Liver (tissue), 9 donors: ENCODE data around the gene ZNF778. TPM values are rescaled to one million over a fixed set of nuclear protein-coding genes. Genes with fewer than 3 reads are reported as not detected.

Source experiments
- DNase-seq: peaks from one replicate; pipeline ENCODE4 v3.0.0-alpha.2; 2017; ENCODE audit warnings: low spot score
- H3K27ac ChIP-seq, 2 donors: one replicate each; pipeline ENCODE4 v1.7.0; 2013; ENCODE audit warnings: inconsistent platforms in 2 of 2, low read length in 2 of 2, control low read depth in 1 of 2, low read depth in 1 of 2, mild to moderate bottlenecking in 1 of 2
- H3K27me3 ChIP-seq, 4 donors: one replicate each; pipeline versions ENCODE4 v1.6.1 to v1.7.0; 2013; ENCODE audit warnings: low read length in 3 of 4, inconsistent platforms in 1 of 4, mild to moderate bottlenecking in 1 of 4, moderate library complexity in 1 of 4; ENCODE audit not compliant: control insufficient read depth in 4 of 4, insufficient read depth in 4 of 4
- H3K36me3 ChIP-seq, 4 donors: one replicate each; pipeline versions ENCODE4 v1.6.1 to v1.7.0; 2013; ENCODE audit warnings: low read length in 3 of 4, mild to moderate bottlenecking in 3 of 4, low read depth in 1 of 4, moderate library complexity in 1 of 4; ENCODE audit not compliant: control insufficient read depth in 4 of 4, insufficient read depth in 3 of 4
- H3K4me1 ChIP-seq, 4 donors: one replicate each; pipeline versions ENCODE4 v1.6.1 to v1.7.0; 2013; ENCODE audit warnings: low read length in 3 of 4, mild to moderate bottlenecking in 3 of 4, moderate library complexity in 1 of 4; ENCODE audit not compliant: control insufficient read depth in 4 of 4, insufficient read depth in 4 of 4
- H3K4me3 ChIP-seq, 3 donors: one replicate each; pipeline versions ENCODE4 v1.6.1 to v1.7.0; 2013; ENCODE audit warnings: low read length in 3 of 3, control low read depth in 1 of 3, low read depth in 1 of 3, mild to moderate bottlenecking in 1 of 3
- H3K9ac ChIP-seq, 2 donors: one replicate each; pipeline ENCODE4 v1.7.0; 2013; ENCODE audit warnings: low read length in 2 of 2, mild to moderate bottlenecking in 2 of 2, moderate library complexity in 2 of 2, control low read depth in 1 of 2, low read depth in 1 of 2
- H3K9me3 ChIP-seq, 4 donors: one replicate each; pipeline versions ENCODE4 v1.6.1 to v1.7.0; 2013; ENCODE audit warnings: low read length in 3 of 4; ENCODE audit not compliant: control insufficient read depth in 4 of 4
- ATF3 ChIP-seq: IDR thresholded peaks from 2 replicates; pipeline ENCODE4 v1.6.1; 2016; ENCODE audit warnings: antibody characterized with exemption
- CTCF ChIP-seq: fragments of 150-350 bp; IDR thresholded peaks from 2 replicates; pipeline ENCODE4 v1.5.1; 2017; ENCODE audit warnings: improper control_type of control experiment, low read depth, low read length; ENCODE audit not compliant: missing input control
- EGR1 ChIP-seq, 2 donors: IDR thresholded peaks; 2 replicates each; pipeline ENCODE4 v1.6.1; 2016 to 2018; ENCODE audit warnings: antibody characterized with exemption in 2 of 2, low read depth in 2 of 2
- FOXA1 ChIP-seq: IDR thresholded peaks from 2 replicates; pipeline ENCODE4 v1.6.1; 2016; ENCODE audit warnings: antibody characterized with exemption
- FOXA2 ChIP-seq: IDR thresholded peaks from 2 replicates; pipeline ENCODE4 v1.6.1; 2016; ENCODE audit warnings: antibody characterized with exemption
- GABPA ChIP-seq, 2 donors: IDR thresholded peaks in 1 of 2; conservative IDR thresholded peaks in 1 of 2; 2 replicates each; pipeline ENCODE4 v1.6.1; 2016; ENCODE audit warnings: antibody characterized with exemption in 2 of 2, mild to moderate bottlenecking in 1 of 2, moderate library complexity in 1 of 2
- HNF4A ChIP-seq, 2 donors: conservative IDR thresholded peaks; 2 replicates each; pipeline ENCODE4 v1.6.1; 2016; ENCODE audit warnings: antibody characterized with exemption in 2 of 2, mild to moderate bottlenecking in 2 of 2
- HNF4G ChIP-seq: IDR thresholded peaks from 2 replicates; pipeline ENCODE4 v1.6.1; 2016; ENCODE audit warnings: antibody characterized with exemption
- JUND ChIP-seq, 2 donors: IDR thresholded peaks; 2 replicates each; pipeline ENCODE4 v1.6.1; 2016; ENCODE audit warnings: antibody characterized with exemption in 2 of 2
- MAX ChIP-seq: IDR thresholded peaks from 2 replicates; pipeline ENCODE4 v1.6.1; 2016; ENCODE audit warnings: antibody characterized with exemption
- NR2F2 ChIP-seq: IDR thresholded peaks from 2 replicates; pipeline ENCODE4 v1.6.1; 2016; ENCODE audit warnings: antibody characterized with exemption
- RAD21 ChIP-seq, 2 donors: IDR thresholded peaks; 2 replicates each; pipeline ENCODE4 v1.6.1; 2016; ENCODE audit warnings: antibody characterized with exemption in 2 of 2, mild to moderate bottlenecking in 2 of 2
- RXRA ChIP-seq, 2 donors: IDR thresholded peaks; 2 replicates each; pipeline ENCODE4 v1.6.1; 2017 to 2018; ENCODE audit warnings: antibody characterized with exemption in 2 of 2, mild to moderate bottlenecking in 1 of 2
- SP1 ChIP-seq: IDR thresholded peaks from 2 replicates; pipeline ENCODE4 v1.6.1; 2018; ENCODE audit warnings: antibody characterized with exemption, mild to moderate bottlenecking
- TAF1 ChIP-seq: conservative IDR thresholded peaks from 2 replicates; pipeline ENCODE4 v1.6.1; 2016; ENCODE audit warnings: antibody characterized with exemption, mild to moderate bottlenecking
- YY1 ChIP-seq: IDR thresholded peaks from 2 replicates; pipeline ENCODE4 v1.6.1; 2016; ENCODE audit warnings: antibody characterized with exemption, mild to moderate bottlenecking
- ZBTB33 ChIP-seq: IDR thresholded peaks from 2 replicates; pipeline ENCODE4 v1.6.1; 2016; ENCODE audit warnings: antibody characterized with exemption
- WGBS: extraction: QIAGEN DNeasy Blood & Tissue Kit; methylation state at CpG from one replicate; pipeline ENCODE4 v1.1.7; 2013; 5-methylcytosine and 5-hydroxymethylcytosine counted together
- polyA plus RNA-seq, 2 donors: library from polyadenylated mRNA; stranded (reverse) in 1 of 2; unstranded in 1 of 2; fragments of 200-250 nt in 1 of 2; fragments of >200 nt in 1 of 2; fragmentation: Nextera tagmentation in 1 of 2; extraction: Ambion mirVana in 1 of 2; gene quantifications; one replicate each; pipeline versions ENCODE4 v1.2.1 to v1.2.3, GENCODE V29; 2013 to 2015
- total RNA-seq, 2 donors: library from RNA; depleted of rRNA; stranded (reverse); fragments of >200 nt; gene quantifications; one replicate each; pipeline ENCODE4 v1.2.3, GENCODE V29; 2014
- donor health status: healthy.
- donor health status: healthy.
- donor health status: healthy.
- donor health status: healthy.
- donor health status: healthy.

ZNF778 gene
- total and polyA plus RNA-seq, 4 donors = 0.75 to 9.2 (median 4.2) TPM

- 89% methylated on average over 3 of the region's 3 CpGs for WGBS
- TF ChIP-seq MAX (no peak), NR2F2 (no peak)
- Histone ChIP-seq H3K27me3 (no peaks in the 10 kb centered on the region), H3K27ac (no peak overlapping the region), H3K9me3 (peaks cover 0 to 3% (median 3%) of the 10 kb centered on the region in 4 donors), H3K4me3 (no peak overlapping the region), H3K9ac (no peak overlapping the region), H3K4me1 (peaks cover 0 to 19% (median 11%) of the 10 kb centered on the region in 4 donors), H3K36me3 (peaks cover 18 to 48% (median 27%) of the 10 kb centered on the region in 4 donors)
- no peak for DNase-seq
Measured at GRCh38 chr16:89221604-89222003, 4.1 kb downstream of the ZNF778 start.

- no peak overlapping the region for H3K27ac ChIP-seq
- peaks cover 24 to 62% (median 40%) of the 10 kb centered on the region in 4 donors for H3K36me3 ChIP-seq
- peaks cover 8 to 16% (median 12%) of the 10 kb centered on the region in 4 donors for H3K9me3 ChIP-seq
- DNase-seq = no peak
- H3K9ac ChIP-seq = no peak overlapping the region
- no peak overlapping the region for H3K4me3 ChIP-seq
- peaks cover 0 to 12% (median 5%) of the 10 kb centered on the region in 4 donors for H3K4me1 ChIP-seq
- no peaks in the 10 kb centered on the region for H3K27me3 ChIP-seq
- no peak for TF ChIP-seq YY1
- no peak for TF ChIP-seq ZBTB33
- TF ChIP-seq JUND (IDR thresholded peaks at IDR 0.05) = no peak
- TF ChIP-seq GABPA (IDR thresholded peaks at IDR 0.05 in 1 of 2, conservative IDR thresholded peaks at IDR 0.05 in 1 of 2) = no peak
- no peak for TF ChIP-seq MAX
- TF ChIP-seq RXRA (IDR thresholded peaks at IDR 0.05) = no peak
- no peak for TF ChIP-seq CTCF
- TF ChIP-seq ATF3 = no peak
- TF ChIP-seq NR2F2 = no peak
- 98% methylated on average over 21 of the region's 21 CpGs for WGBS
Measured at GRCh38 chr16:89222931-89223330, 5.4 kb downstream of the ZNF778 start.

- no peak overlapping the region for H3K4me3 ChIP-seq
- peaks cover 0 to under 1% (median 0%) of the 10 kb centered on the region in 4 donors for H3K4me1 ChIP-seq
- 98% methylated on average over 10 of the region's 10 CpGs for WGBS
- no peak overlapping the region for H3K27ac ChIP-seq
- DNase-seq = no peak
- H3K9me3 ChIP-seq = peaks cover 8 to 22% (median 18%) of the 10 kb centered on the region in 4 donors
- H3K36me3 ChIP-seq = peaks cover 24 to 74% (median 49%) of the 10 kb centered on the region in 4 donors
- no peaks in the 10 kb centered on the region for H3K27me3 ChIP-seq
- H3K9ac ChIP-seq = no peak overlapping the region
- TF ChIP-seq SP1 (no peak), GABPA (IDR thresholded peaks at IDR 0.05 in 1 of 2, conservative IDR thresholded peaks at IDR 0.05 in 1 of 2) (no peak), RXRA (IDR thresholded peaks at IDR 0.05) (no peak), MAX (no peak), ATF3 (no peak), FOXA1 (no peak), EGR1 (IDR thresholded peaks at IDR 0.05; ENCODE audit: low read depth in 2 of 2) (no peak), HNF4G (no peak), HNF4A (conservative IDR thresholded peaks at IDR 0.05) (no peak), NR2F2 (no peak), ZBTB33 (no peak), CTCF (no peak), RAD21 (IDR thresholded peaks at IDR 0.05) (no peak), JUND (IDR thresholded peaks at IDR 0.05) (no peak), TAF1 (no peak), FOXA2 (no peak)
Measured at GRCh38 chr16:89224665-89225064, 7.2 kb downstream of the ZNF778 start.
